Measurements from ENCODE around the gene DCAF8L1. TPM values are rescaled to one million over a fixed set of nuclear protein-coding genes. Genes with fewer than 3 reads are reported as not detected.

Gene DCAF8L1
- polyA plus RNA-seq (2012; ENCODE audit: insufficient read length, low read depth): 0.19 TPM

- TF ChIP-seq SIN3A (IDR thresholded peaks at IDR 0.05; ENCODE audit: borderline replicate concordance, insufficient read depth, low read length): no peak
- TF ChIP-seq POLR2AphosphoS5 (IDR thresholded peaks at IDR 0.05; ENCODE audit: low read depth, low read length): no peak
- no peak for TF ChIP-seq FOXP2 (optimal IDR thresholded peaks at IDR 0.05; ENCODE audit: borderline replicate concordance, extremely low read depth, extremely low read length, insufficient read depth)
- no peak for TF ChIP-seq REST (IDR thresholded peaks at IDR 0.05; ENCODE audit: insufficient read depth in 1 of 2, low read depth in 2 of 2, low read length in 2 of 2)
- no peak for TF ChIP-seq TAF1 (IDR thresholded peaks at IDR 0.05; ENCODE audit: borderline replicate concordance, insufficient read depth, low read length)
Observed at GRCh38 chrX:27981349-27981748, at the start of gene DCAF8L1. Gene DCAF8L1 (minus strand): TSS chrX:27981449. CDS start chrX:27981334, 115 bp downstream.

- no peak for TF ChIP-seq TAF1 (IDR thresholded peaks at IDR 0.05; ENCODE audit: borderline replicate concordance, insufficient read depth, low read length)
- no peak for TF ChIP-seq SIN3A (IDR thresholded peaks at IDR 0.05; ENCODE audit: borderline replicate concordance, insufficient read depth, low read length)
- no peak for TF ChIP-seq POLR2AphosphoS5 (IDR thresholded peaks at IDR 0.05; ENCODE audit: low read depth, low read length)
- TF ChIP-seq FOXP2 (optimal IDR thresholded peaks at IDR 0.05; ENCODE audit: borderline replicate concordance, extremely low read depth, extremely low read length, insufficient read depth): no peak
- no peak for TF ChIP-seq REST (IDR thresholded peaks at IDR 0.05; ENCODE audit: insufficient read depth in 1 of 2, low read depth in 2 of 2, low read length in 2 of 2)
Observed at GRCh38 chrX:28022371-28022770, 41.1 kb upstream of the DCAF8L1 start.

GRCh38 chrX:28016823-28017222 lies 35.6 kb upstream of the DCAF8L1 start:
- no peak for TF ChIP-seq SIN3A (IDR thresholded peaks at IDR 0.05; ENCODE audit: borderline replicate concordance, insufficient read depth, low read length)

GRCh38 chrX:28015993-28016392 lies 34.7 kb upstream of the DCAF8L1 start:
- TF ChIP-seq FOXP2 (optimal IDR thresholded peaks at IDR 0.05; ENCODE audit: borderline replicate concordance, extremely low read depth, extremely low read length, insufficient read depth) (no peak), REST (IDR thresholded peaks at IDR 0.05; ENCODE audit: insufficient read depth in 1 of 2, low read depth in 2 of 2, low read length in 2 of 2) (no peak), SIN3A (IDR thresholded peaks at IDR 0.05; ENCODE audit: borderline replicate concordance, insufficient read depth, low read length) (no peak), TAF1 (IDR thresholded peaks at IDR 0.05; ENCODE audit: borderline replicate concordance, insufficient read depth, low read length) (no peak), POLR2AphosphoS5 (IDR thresholded peaks at IDR 0.05; ENCODE audit: low read depth, low read length) (no peak)

- TF ChIP-seq SIN3A (IDR thresholded peaks at IDR 0.05; ENCODE audit: borderline replicate concordance, insufficient read depth, low read length) (no peak), TAF1 (IDR thresholded peaks at IDR 0.05; ENCODE audit: borderline replicate concordance, insufficient read depth, low read length) (no peak), FOXP2 (optimal IDR thresholded peaks at IDR 0.05; ENCODE audit: borderline replicate concordance, extremely low read depth, extremely low read length, insufficient read depth) (no peak), POLR2AphosphoS5 (IDR thresholded peaks at IDR 0.05; ENCODE audit: low read depth, low read length) (no peak), REST (IDR thresholded peaks at IDR 0.05; ENCODE audit: insufficient read depth in 1 of 2, low read depth in 2 of 2, low read length in 2 of 2) (no peak)
Observed at GRCh38 chrX:28010875-28011274, 29.6 kb upstream of the DCAF8L1 start.
